EL (cell line): ENCODE measurements around the gene ALKBH8.
"Not testable (repeated sequence)": the region's sequence is repeated elsewhere in the genome, so short reads cannot be mapped to it uniquely, and the experiment has no call there.

Experiments used
- DNase-seq: peaks from one replicate; pipeline ENCODE4 v3.0.0-alpha.2; 2016

The ALKBH8 gene

DNA sequence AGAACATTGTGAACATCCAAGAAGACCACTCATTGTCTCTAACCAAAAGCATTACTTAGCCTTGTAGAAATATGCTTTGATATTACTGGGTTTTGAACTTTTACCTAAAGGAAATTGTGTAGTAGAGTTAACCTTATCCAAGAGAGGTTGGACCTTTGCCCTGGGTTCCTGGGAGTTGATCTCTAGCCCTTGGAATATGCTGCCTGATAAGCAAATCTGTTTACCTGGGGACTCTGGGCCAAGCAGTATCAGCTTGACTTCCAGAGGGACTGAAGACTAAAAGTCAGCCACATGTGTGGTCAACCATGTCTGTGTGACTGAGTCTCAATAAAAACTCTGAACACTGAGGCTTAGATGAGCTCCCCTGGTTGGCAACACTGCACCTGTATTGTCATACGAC lies 63.8 kb downstream of the ALKBH8 start:
- DNase-seq, result no peak

DNA sequence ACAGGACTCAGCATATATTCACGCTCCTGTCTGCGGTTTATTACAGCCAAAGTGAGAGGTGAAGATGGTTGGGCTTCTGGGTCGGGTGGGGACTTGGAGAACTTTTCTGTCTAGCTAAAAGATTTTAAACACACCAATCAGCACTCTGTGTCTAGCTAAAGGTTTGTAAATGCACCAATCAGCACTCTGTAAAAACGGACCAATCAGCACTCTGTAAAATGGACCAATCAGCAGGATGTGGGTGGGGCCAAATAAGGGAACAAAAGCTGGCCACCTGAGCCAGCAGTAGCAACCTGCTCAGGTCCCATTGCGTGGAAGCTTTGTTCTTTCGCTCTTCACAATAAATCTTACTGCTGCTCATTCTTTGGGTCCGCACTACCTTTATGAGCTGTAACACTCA lies 68.2 kb downstream of the ALKBH8 start:
- DNase-seq, result not testable (repeated sequence)

GRCh38 chr11:107496011-107496410 lies 69.5 kb downstream of the ALKBH8 start:
- peak; percentile 15 for DNase-seq

GRCh38 chr11:107494055-107494454 lies 71.5 kb downstream of the ALKBH8 start:
- no peak for DNase-seq

DNA sequence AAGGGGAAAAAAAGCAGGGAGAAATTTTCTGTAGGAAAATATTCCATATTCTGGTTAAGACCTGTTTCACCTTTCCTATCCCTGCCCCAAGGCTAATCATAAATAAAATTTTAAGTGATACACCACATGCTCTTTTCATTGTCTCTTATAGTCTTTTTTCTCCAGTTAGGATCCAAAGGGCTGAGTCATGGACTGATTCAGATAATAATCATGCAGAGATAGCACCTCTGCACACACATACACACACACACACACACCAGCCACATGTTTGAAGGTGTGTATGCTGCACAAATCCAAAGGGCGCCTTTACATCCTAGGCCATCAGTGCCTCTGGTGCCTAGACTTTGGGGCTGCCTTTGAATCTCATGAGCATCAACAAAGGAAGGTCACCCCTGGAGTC lies 72.4 kb downstream of the ALKBH8 start:
- peak; percentile 53 for DNase-seq

GRCh38 chr11:107490836-107491235 lies 74.7 kb downstream of the ALKBH8 start:
- DNase-seq, result no peak

- DNase-seq, result no peak
Measured at GRCh38 chr11:107482234-107482633, 83.3 kb downstream of the ALKBH8 start.

DNA sequence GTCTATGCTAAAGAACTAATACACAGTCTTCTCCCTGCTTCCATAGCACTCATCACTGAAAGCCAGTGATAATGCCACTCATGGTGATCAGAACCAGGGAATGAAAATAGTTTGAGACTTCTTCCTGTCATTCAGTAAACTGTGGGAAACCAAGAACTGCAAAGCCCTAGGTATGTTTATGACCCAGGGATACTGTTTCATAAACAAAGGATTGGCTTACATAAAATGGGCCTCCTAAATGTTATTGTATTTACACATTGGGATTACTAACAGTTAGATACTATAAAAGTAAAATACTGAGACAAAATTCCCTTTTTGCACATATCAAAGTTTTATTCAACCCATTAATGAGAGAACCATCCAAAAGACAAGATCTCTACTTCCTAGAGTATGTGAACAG lies 86.6 kb downstream of the ALKBH8 start:
- DNase-seq, result no peak

- no peak for DNase-seq
Measured at GRCh38 chr11:107477820-107478219, 87.7 kb downstream of the ALKBH8 start.

DNA sequence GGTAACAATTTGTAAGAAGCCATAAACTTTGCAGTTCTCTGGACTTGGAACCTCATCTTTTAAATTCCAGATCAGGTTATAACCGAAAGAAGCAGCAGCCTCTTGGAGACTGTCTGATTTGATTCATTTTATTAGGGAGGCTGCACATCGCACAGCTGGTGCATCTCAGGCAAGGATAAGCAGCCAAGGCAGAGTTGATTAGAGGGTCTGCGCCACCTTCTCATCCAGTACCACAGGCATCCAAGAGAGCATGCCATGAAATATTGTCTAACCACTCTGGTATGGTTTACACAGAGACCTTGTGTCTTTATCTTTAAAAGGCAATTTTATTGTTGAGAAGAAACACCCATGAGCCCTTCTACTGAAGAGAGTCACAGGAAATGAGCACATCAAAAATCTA lies 91.7 kb downstream of the ALKBH8 start:
- no peak for DNase-seq

GRCh38 chr11:107472966-107473365 lies 92.6 kb downstream of the ALKBH8 start:
- peak; percentile 8 for DNase-seq

GRCh38 chr11:107468596-107468995 lies 96.9 kb downstream of the ALKBH8 start:
- peak; percentile 23 for DNase-seq

DNA sequence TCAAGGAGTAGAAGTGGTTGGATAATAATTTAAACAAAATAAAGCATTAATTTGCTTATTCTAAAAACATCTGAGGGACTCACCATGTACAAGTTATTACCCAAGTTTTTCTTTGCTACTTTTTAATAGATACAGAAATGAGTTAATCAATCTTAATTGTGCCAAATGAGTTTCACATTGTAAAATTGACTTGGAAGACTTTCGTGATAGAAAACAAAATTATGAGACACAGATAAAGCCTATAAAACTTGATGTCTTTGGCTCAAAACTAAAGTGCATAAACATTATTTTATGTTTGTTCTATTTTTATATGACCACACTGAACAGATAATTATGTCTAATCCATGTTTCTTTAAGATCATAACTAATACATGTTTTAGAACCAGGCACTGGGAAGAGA lies 97.8 kb downstream of the ALKBH8 start:
- no peak for DNase-seq

GRCh38 chr11:107466275-107466866 lies 99.2 kb downstream of the ALKBH8 start:
- DNase-seq, result not testable (repeated sequence)

DNA sequence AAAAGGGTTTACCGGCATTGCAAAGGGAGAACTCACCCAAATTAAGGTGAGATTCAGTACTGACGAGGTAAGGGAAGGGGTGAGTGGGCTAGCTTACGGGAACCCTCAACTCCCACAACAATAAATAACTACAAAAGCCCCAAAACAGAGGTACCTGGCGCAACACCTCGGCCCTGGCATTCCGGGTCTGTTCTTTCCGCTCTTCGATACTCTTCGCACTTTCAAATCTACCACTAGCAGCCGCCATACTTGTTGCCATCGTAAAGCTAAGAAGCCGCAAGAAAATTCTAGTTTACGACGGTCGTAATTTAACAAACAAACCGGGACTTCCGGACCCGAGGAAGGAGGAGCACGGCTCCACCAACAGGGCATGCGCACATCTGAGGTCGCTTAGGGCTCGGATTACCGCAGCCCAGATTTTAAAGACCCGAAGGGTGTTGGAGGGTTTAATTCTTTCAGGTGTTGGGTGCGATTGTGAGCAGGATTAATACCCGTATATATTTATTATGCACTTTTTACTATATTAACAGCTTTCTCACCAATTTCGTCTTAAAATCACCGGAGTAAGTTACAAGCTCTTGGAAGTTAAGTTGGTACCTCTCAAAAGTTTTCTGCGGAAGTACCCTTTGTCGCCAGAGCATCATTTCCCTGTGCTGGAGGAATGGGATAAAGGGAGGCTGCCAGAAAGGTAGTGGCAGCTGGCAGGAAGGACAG lies 107.8 kb downstream of the ALKBH8 start, which contains the start of gene CWF19L2:
CWF19L2 (minus strand) TSS at position 268 of the 714 bp plus-strand sequence; CDS start at position 259, 9 bp downstream.
- peak; percentile 95 for DNase-seq

DNA sequence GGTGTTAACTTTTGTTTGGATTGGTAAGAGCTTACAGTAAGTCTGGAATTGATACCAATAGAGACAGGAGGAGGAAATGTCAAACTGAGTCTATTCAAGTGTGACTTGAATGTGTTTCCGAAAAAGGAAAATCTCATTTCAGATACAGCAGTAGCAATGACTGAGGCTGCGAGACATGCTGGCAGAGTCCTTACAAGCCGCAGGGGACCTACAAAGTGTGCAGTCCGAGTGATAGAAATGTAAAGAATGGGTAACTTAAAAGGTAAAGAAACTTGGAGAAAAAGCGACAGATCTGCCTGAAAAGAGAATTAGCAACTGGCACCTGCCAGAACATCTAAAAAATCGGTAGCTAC lies 108.4 kb downstream of the ALKBH8 start:
- DNase-seq, result peak; percentile 9

GRCh38 chr11:107453594-107454286 lies 111.8 kb downstream of the ALKBH8 start:
- DNase-seq, result no peak
